Measurements from ENCODE around the gene CERS6. TPM values are rescaled to one million over a fixed set of nuclear protein-coding genes. Genes with fewer than 3 reads are reported as not detected.

Gene CERS6
- total RNA-seq, 1 donor from 2014 or later: 23.9 TPM

DNA sequence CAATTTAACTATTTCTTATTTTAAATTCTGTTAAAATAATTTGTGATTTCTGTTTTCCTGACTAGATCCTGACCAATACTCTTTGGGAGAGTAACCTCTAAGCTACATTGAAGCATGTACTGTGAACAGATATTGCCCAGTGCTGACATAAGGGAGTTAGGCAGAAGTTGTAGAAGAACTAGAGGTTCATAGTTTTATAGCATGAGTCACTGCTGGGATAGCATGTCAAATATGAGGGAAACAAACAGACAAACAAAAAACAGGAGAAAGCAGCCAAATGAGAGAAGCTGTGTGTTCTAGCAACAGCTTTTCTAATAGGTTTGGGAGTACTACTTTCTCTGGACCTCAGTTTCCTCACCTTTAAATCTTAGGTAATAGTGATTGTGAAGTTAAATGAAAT lies 72.4 kb downstream of the CERS6 start:
- intact Hi-C loops (cut with micrococcal nuclease): no loop called here

DNA sequence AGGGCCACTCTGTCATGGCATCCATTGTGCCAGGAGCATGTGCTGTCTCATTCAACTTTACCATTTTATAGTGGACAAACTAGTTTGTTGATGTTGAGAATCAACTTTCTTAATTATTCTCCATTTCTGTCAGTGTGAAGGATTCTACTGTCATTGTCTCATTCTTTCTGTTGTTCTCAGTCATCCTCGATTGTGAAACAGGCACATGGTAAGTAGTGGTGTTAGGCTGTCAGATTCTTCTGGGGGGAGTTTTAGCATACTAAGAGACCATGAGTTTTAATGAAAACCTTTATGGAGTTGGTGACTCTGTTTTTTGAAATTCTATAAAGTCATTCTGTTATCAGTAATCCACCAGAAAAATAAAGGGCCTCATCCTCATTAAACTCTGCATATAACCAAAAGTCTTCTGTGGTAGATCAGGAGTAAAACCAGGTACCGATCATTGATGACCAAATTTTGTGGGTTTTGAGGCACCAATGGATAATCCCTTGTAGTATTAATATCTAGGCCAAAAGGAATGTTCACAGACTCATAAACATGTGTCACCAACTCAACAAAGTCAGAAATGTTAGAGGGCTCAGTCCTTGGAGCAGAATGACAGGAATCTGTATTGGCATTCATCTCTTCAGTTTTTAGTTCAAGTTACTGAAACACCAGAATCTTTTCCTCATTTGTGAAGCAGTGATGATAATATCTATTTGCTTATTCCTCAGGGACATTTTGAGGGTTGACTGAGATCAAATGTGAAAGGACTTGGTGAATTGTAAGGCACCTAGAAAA lies 73.2 kb downstream of the CERS6 start:
- intact Hi-C loops (cut with micrococcal nuclease): no loop called here

DNA sequence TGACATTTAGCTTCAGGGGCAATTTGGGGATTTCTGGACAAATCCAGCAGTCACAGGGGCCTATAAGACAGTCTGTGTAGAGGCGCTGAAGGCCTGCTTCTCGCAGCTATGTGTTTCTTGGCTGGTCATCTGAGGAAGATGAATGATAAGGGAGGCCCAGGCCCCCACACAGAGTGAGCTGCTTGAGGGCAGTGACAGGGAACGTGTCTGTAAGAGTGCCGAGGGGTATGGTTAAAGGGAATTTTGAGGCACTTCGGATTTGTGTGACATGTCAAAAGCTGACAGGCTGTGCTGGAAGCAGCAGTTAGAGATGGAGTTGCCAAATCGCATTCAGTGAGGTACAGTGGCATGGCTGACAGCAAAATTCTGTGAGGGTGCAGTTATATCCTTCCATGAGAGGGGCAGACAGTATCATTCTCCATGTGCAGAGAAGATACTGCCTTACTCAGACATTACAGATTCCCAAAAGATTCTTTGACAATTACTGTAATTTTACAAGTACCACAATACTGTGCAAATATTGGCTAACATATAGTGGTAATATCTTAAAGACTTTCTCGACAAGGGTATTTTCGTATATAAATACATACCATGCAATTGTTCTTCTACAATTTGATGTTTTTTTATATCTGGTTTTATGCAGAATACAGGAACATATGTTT lies 74.0 kb downstream of the CERS6 start:
- intact Hi-C loops (cut with micrococcal nuclease): no loop called here

DNA sequence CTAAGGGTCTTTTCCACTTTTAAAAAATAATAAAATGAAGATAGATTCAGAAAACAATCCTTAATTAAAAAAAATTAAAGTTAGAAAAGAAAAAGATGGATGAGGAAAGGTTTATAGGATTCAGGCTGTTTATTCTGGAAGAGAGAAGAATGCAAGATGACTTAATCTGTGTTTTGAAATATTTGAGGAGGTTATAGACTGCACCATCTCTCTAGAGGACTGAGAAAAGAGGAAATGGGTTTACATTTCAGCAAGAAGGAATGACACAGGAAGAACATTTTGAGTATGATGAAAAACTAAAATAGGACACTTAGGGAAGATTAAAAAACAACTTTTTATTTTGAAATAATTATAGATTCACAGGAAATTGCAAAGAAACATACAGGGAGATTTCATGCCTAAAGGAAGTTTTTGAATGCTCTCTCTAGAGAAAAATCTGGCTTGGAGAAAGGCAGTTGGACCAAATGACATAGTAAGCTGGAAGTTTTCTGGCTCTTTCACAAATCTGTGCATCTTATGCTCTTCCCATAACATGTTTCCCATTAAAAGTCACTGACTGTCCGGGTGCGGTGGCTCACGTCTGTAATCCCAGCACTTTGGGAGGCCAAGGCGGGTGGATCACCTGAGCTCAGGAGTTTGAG lies 75.0 kb downstream of the CERS6 start:
- intact Hi-C loops (cut with micrococcal nuclease): no loop called here

DNA sequence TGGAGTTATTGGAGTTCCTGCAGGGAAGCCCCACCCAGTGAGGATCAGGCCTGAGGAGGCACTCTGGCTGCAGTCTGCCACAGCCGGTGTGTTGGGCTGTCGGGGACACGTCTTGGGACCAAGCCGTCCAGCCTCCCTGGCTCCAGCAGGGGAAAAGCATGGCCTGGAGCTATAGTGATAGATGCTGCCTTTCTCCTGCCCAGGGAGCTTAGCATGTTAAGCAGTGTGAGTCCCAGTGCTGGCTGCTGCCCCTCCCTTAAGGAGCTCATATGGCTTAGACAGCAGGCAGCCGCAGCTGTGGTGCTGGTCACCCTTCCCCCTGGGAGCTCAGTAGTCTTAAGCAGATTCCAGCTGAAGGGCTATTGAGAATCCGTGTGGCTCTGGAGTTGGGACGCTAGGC lies 78.9 kb downstream of the CERS6 start:
- intact Hi-C loops (cut with micrococcal nuclease): loop anchor here (5.0 kb wide), 2 partner anchors 43 to 78 kb away; partner anchors contain the start of gene CERS6

DNA sequence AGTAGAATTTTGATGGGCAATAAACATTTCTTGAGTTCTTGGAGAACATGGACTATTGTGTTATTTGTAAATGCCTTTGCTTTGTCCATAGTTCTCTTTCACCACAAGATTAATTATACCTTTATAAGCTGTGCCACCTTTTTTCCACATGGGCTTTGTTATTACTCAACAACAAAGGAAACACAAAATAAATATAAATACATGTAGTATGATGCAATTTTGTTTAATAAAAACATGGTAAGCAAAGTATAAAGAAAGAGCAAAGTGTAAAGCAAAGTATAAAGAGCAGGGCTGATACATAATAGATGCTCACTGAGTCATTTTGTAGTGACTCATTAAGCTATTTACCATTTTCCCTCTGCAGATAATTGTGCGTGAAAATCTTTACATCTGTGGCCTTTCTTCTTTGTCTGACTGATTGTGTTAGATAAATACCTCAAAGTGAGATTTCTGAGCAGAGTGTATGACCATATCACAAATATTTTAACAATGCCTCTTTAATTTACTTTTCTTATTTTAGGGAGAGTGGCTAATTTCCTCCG lies 80.9 kb downstream of the CERS6 start:
- intact Hi-C loops (cut with micrococcal nuclease): loop anchor here (5.0 kb wide), 2 partner anchors 45 to 80 kb away; partner anchors contain the start of gene CERS6

DNA sequence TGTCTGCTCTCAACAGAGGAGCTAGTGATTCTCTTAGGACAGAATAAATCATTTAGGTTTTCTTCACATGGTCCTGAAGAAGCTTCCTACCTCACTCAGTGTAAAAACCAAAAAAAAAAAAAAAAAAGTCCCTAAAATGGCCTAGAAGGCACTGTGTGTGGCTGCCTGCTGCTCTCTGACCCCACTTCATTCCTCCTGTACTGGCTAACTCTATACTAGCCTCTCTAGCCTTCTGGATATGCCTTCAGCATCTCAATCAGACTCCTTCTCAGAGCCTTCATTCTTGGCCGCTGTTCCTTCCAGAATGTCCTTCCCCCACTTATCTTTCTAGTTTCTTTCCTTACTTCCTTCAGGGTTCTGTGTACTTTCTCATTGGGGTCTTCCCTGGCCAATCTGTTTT lies 82.1 kb downstream of the CERS6 start:
- intact Hi-C loops (cut with micrococcal nuclease): loop anchor here (5.0 kb wide), 2 partner anchors 46 to 81 kb away; partner anchors contain the start of gene CERS6

DNA sequence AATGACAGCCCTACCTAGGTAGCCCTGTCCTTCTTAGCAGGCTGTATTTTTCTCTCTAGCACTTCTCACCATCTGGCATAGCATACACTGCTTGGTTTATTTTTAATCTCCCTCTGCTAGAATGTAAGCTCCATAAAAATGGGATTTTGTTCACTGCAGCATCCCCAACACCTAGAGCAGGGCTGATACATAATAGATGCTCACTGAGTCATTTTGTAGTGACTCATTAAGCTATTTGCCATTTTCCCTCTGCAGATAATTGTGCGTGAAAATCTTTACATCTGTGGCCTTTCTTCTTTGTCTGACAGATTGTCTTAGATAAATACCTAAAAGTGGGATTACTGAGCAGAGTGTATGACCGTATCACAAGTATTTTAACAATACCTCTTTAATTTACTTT lies 82.5 kb downstream of the CERS6 start:
- intact Hi-C loops (cut with micrococcal nuclease): loop anchor here (5.0 kb wide), 2 partner anchors 46 to 81 kb away; partner anchors contain the start of gene CERS6

DNA sequence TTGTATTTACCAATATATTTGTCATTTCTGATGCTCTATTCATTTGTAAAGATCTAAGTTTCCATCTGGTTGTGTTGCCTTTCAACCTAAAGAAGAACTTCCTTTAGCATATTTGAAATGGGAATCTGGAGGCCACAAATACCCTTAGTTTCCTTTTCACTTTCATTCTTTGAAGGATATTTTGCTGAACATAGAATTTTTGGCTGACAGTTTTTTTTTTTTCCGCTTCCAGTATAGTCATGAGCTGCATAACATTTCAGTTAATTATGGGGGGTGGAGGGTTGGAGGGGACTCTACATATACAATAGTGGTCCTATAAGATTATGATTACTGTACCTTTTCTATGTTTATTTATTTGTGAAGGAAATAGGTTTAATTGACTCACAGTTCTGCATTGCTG lies 83.9 kb downstream of the CERS6 start:
- intact Hi-C loops (cut with micrococcal nuclease): loop anchor here (5.0 kb wide), 2 partner anchors 48 to 83 kb away; partner anchors contain the start of gene CERS6

DNA sequence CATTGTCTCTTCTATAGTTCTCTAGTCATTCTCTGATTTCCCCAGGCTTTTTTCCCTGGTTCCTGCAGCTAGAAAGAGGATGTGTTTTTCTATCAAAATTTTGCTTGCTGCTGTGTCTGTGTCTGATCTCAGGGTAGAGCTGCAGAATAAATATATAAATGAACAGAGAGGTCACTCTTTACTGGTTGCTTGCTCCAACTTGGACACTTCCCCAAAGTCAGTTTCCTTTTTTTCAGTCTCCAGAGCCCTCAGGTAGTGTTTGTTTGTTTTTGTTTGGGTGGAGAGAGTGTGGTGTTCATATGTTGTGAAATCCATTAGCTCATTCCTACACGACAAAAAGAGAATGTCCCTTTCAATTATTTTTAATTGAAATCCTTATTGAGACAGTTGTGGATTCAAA lies 85.8 kb downstream of the CERS6 start:
- intact Hi-C loops (cut with micrococcal nuclease): no loop called here

DNA sequence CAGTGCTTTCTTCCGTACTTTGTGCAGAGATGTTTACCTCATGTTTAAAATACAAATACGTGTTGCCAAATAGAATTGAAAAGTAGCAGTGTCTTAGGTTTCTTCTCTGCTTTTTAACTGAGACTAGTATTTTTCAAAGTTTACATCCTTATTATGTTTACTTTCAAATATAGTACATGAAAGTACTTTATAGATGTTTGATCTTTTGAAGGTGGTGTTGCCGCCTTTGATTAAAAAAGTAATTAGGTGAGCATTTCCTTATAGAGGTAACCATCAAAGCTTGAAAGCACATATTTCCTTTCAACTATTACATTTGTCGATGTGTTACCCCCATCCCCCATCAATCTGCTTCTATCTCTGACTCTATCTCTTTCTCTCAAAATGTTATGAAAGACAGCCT lies 87.0 kb downstream of the CERS6 start:
- intact Hi-C loops (cut with micrococcal nuclease): no loop called here

DNA sequence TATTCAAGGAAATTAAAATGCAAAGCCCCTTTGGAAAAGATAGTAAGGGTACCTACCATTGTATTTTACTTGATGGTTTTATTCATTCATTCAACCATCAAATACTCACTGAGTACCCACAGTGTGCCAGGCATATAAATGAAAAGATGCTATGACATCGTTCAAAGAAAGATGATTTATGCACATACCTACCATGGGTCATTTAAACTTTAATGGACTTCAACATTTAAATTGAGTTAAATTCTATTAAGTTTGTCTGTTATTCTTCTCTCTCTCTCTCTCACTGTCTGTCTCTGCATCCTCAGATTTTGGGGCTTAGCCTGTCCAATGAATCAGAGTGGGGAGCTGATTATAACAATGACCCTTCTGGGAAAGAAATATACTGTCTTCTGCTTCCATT lies 87.9 kb downstream of the CERS6 start:
- intact Hi-C loops (cut with micrococcal nuclease): no loop called here

DNA sequence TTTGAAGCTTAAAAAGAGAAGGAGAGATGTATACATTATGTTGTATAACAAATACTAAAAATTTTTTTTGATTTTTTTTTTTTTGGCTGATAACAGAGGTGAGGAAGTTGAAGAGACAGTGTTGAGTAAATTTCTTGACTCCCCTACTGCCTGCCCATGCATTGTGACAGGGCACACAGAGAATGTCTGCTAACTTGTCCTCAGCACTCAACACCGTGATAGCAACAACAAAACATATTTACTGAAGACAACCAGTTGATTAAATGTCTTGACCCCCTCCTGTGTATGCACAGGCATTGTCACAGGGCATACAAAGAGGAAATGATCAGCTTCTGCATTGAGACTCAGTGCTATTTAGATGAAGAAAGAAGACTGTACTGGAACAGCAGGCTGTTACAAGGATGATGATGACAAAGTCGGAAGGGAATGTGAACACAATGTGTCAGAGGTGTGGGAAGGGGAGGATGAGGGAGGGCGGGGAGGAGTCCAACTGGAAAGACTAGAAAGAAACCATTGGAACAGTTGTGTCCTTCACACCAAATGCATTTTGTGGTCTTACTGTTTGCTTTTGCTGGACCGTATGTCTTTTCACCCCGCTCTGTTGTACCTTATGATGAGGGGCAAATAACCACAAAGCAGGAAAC lies 89.5 kb downstream of the CERS6 start:
- intact Hi-C loops (cut with micrococcal nuclease): no loop called here

DNA sequence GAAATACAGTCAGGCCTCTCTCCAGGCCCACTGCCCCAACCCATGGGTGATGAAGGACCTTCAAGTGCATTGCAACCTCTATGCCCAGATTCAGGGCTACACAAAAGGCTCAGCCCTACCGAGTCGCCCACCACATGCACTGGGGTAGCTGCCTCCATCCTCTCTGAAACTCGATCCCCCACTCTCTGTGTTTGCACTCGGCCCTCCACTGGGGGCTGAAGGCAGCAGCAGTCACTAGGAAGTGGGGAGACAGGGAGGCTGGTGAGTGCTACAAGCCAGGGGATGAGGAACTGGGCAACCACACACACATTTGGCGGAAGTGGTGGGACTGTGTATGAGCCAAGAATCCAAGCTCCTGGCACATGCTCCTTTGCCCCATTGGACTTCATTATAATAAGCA lies 94.6 kb downstream of the CERS6 start:
- intact Hi-C loops (cut with micrococcal nuclease): no loop called here

DNA sequence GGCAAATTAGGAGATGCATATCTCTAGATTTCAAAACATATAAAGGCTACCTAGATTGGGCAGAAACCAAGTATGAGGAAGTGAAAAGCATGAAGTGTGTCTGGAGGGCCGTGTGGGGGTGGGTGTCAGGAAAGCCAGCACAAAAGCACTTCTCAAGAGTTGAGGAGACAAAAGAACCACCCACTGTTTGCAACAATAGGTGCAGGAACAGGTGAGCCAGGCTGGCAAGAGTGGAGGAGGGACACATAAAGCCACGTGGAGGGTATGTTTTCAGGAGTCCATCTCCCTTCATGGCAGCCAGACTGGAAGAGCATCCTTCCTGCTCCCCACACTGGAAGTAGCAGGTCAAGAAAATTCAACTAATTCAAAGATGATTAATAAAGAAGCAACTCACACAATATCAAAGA lies 96.4 kb downstream of the CERS6 start:
- intact Hi-C loops (cut with micrococcal nuclease): no loop called here

DNA sequence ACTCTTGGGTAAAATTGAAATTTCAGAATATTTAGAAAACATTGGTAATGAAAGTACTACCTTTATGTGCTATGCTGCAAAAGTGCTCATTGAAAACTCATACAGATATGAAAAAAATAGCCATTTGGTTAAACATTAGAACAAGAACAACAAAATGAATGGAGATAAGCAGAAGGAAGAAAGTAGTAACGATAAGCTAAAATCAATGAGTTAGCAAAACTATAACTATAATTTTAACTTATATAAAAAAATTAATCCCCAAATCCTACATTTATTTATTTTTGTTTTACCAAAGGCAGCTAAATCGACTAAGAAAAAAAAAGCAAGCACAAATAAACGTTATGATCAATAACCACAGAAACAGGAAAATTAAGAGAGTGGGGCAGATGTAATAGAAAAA lies 99.2 kb downstream of the CERS6 start:
- intact Hi-C loops (cut with micrococcal nuclease): no loop called here

DNA sequence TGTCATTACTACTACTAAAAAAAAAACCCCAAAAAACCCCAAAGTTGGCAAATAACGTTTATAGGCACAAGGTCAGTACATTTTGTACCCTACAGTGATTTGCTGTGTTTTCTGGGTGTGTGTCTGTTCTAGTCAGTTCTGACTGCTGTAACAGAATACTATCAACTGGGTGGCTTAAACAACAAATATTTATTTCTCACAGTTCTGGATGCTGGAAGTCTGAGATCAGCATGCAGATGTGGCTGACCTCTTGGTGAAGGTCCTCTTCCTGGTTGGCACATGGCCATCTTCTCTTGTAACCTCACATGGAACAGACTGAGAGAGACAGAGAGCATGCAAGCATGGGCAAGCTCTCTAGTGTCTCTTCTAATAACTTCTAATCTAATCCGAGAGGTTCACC lies 103.1 kb downstream of the CERS6 start:
- intact Hi-C loops (cut with micrococcal nuclease): no loop called here

DNA sequence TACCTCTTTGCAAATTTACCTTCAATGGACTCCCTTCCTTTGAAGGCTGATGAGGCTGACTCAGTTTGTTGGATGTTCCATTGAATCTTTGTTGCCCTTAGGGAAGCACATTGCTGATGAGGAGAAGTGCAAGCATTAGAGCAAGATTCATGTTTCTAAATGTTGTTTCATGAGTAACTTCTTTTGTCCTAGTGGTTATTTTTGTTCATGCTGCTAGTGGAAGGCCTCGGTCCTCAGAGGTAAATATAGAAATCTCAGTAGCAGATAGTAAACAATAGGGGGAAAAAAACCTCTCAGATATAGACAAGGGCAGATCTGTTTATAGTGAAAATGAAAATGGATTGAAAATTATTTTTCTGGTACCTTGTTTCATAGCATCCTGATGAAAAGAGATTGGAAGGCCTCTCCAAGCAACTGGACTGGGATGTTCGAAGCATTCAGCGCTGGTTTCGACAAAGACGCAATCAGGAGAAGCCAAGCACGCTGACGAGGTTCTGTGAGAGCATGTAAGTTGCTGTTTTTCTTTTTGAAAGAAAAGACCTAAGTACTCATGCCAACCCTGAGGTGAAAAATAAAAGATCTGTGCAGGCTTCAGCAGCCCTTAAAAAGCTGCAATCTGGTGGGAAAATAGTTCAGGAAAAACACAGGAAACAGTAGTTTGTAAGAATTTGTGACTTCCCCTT lies 104.9 kb downstream of the CERS6 start:
- intact Hi-C loops (cut with micrococcal nuclease): no loop called here

DNA sequence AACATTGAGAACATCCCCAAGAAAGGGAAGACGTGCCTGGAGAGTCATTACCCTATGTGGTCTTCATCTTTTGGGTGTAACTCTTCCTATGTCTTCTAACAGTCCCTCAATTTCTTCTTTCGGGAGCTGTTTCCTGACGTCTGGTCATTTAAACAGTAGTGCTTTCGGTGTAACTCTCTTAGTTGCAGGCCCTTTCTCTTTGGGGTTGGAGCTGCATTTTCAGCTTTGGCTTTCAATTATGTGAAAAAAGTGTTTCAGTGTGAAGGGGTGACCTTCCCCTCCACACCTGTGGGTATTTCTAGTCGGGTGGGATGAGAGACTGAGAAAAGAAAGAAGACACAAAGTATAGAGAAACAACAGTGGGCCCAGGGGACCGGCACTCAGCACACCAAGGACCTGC lies 105.9 kb downstream of the CERS6 start:
- intact Hi-C loops (cut with micrococcal nuclease): no loop called here

DNA sequence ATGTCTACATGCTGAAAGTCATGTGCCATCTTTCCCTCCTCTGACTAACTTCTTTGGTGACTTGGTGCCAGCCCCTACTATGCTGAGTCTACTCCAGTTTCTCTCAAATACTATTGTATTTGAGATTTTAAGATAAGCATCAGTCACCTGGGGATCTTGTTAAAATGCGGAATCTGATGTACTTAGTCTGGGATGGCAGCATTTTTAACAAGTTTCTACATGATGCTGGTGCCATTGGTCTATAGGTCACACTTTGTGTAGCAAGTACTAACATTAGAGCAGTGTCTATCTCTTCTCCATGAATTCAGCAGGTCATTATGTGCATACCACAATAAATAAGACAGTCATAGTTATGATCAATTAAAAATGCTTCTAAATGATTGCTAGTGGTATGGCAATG lies 106.9 kb downstream of the CERS6 start:
- intact Hi-C loops (cut with micrococcal nuclease): no loop called here

DNA sequence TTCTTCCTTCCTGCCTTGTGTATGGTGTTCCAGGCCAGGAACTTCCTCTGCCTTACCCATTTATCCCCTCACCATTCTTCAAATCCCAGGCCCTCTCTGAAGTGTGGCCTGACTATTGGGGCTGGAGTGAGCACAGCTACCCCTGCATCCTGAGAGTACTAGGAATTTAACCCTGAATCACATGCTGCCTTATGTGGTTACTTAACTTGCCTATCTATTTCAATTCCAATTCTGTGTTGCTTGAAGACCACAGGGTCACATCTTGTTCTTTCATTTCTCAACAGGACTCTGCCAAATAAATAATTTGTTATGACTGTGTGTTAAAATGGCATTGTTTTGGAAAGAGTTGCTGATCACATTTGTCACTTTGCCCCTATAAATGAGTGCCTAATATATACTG lies 108.6 kb downstream of the CERS6 start:
- intact Hi-C loops (cut with micrococcal nuclease): no loop called here

All from T-helper 1 cell treated with Interleukin-12 subunit alpha and Interleukin-12 subunit beta and Interleukin-4 antibody, amounts not matched to agents 30 ng/mL and 1 ng/mL, for 36 hours (primary cell).